Type B pancreatic cell (in vitro differentiated cells): ENCODE data around the gene NEDD4. TPM values are rescaled to one million over a fixed set of nuclear protein-coding genes. Genes with fewer than 3 reads are reported as not detected.
"Not testable (repeated sequence)": the region's sequence is repeated elsewhere in the genome, so short reads cannot be mapped to it uniquely, and the experiment has no call there.

Experiments used
- DNase-seq: peaks from one replicate; pipeline ENCODE4 v3.0.0; 2021; ENCODE audit warnings: mixed read lengths; ENCODE audit not compliant: unreplicated experiment; ENCODE audit errors: extremely low spot score
- H3K27ac Mint-ChIP-seq: 2 replicates; pipeline ENCODE4 v1.8.0; 2021; ENCODE audit warnings: mild to moderate bottlenecking, mixed read lengths
- H3K27me3 Mint-ChIP-seq: 2 replicates; pipeline ENCODE4 v1.8.0; 2021; ENCODE audit warnings: mixed read lengths
- H3K36me3 Mint-ChIP-seq: 2 replicates; pipeline ENCODE4 v1.8.0; 2021; ENCODE audit warnings: mixed read lengths
- H3K4me1 Mint-ChIP-seq: one replicate; pipeline ENCODE4 v1.8.0; 2021; ENCODE audit warnings: mixed read lengths; ENCODE audit not compliant: unreplicated experiment
- H3K4me3 Mint-ChIP-seq: 2 replicates; pipeline ENCODE4 v1.8.0; 2021; ENCODE audit warnings: mild to moderate bottlenecking, mixed read lengths
- H3K9me3 Mint-ChIP-seq: 2 replicates; pipeline ENCODE4 v1.8.0; 2021; ENCODE audit warnings: mixed read lengths
- total RNA-seq: library from RNA; stranded (reverse); gene quantifications from 2 replicates; pipeline ENCODE4 v1.2.1, GENCODE V29; 2021; ENCODE audit warnings: low replicate concordance
- TF ChIP-seq, protein P1 (sequence below): fragments of 200-600 bp; sonication (generic); conservative IDR thresholded peaks from 2 replicates; pipeline ENCODE4 v1.5.0; 2021; ENCODE audit warnings: antibody characterized with exemption, mild to moderate bottlenecking

The NEDD4 gene
- total RNA-seq, 1 donor from 2014 or later: 19.6 TPM

- H3K27me3 Mint-ChIP-seq: no peaks in the 10 kb centered on the region
- no peak overlapping the region for H3K27ac Mint-ChIP-seq
- H3K4me3 Mint-ChIP-seq: no peak overlapping the region
- no peaks in the 10 kb centered on the region for H3K9me3 Mint-ChIP-seq
- H3K36me3 Mint-ChIP-seq: no peaks in the 10 kb centered on the region
- TF ChIP-seq, protein P1, sequence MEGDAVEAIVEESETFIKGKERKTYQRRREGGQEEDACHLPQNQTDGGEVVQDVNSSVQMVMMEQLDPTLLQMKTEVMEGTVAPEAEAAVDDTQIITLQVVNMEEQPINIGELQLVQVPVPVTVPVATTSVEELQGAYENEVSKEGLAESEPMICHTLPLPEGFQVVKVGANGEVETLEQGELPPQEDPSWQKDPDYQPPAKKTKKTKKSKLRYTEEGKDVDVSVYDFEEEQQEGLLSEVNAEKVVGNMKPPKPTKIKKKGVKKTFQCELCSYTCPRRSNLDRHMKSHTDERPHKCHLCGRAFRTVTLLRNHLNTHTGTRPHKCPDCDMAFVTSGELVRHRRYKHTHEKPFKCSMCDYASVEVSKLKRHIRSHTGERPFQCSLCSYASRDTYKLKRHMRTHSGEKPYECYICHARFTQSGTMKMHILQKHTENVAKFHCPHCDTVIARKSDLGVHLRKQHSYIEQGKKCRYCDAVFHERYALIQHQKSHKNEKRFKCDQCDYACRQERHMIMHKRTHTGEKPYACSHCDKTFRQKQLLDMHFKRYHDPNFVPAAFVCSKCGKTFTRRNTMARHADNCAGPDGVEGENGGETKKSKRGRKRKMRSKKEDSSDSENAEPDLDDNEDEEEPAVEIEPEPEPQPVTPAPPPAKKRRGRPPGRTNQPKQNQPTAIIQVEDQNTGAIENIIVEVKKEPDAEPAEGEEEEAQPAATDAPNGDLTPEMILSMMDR: no peak
- DNase-seq: no peak
- peaks cover 11% of the 10 kb centered on the region for H3K4me1 Mint-ChIP-seq
Measured at GRCh38 chr15:56031402-56031801, 38.0 kb upstream of the NEDD4 start.

- Mint-ChIP-seq H3K4me1 (peaks cover 11% of the 10 kb centered on the region), H3K4me3 (no peak overlapping the region), H3K27ac (peak overlapping the region; percentile 81), H3K27me3 (no peaks in the 10 kb centered on the region), H3K36me3 (no peaks in the 10 kb centered on the region), H3K9me3 (no peaks in the 10 kb centered on the region)
- TF ChIP-seq, protein P1: no peak
- DNase-seq: no peak
Measured at GRCh38 chr15:56028430-56028829, 35.0 kb upstream of the NEDD4 start.

DNA sequence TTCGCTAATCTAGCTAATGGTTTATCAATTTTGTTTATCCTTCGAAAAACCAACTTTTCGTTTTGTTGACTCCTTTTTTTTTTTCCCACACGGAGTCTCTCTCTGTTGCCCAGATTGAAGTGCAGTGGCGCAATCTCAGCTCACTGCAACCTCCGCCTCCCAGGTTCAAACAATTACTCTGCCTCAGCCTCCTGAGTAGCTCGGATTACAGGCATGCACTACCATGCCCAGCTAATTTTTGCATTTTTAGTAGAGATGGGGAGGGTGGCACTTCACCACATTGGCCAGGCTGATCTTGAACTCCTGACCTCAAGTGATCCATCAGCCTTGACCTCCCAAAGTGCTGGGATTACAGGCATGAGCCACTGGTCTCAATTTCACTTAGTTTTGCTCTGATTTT lies 29.7 kb upstream of the NEDD4 start:
- DNase-seq, H3K27ac Mint-ChIP-seq, H3K4me1 Mint-ChIP-seq, H3K27me3 Mint-ChIP-seq, H3K36me3 Mint-ChIP-seq, H3K4me3 Mint-ChIP-seq, H3K9me3 Mint-ChIP-seq: not testable (repeated sequence)

DNA sequence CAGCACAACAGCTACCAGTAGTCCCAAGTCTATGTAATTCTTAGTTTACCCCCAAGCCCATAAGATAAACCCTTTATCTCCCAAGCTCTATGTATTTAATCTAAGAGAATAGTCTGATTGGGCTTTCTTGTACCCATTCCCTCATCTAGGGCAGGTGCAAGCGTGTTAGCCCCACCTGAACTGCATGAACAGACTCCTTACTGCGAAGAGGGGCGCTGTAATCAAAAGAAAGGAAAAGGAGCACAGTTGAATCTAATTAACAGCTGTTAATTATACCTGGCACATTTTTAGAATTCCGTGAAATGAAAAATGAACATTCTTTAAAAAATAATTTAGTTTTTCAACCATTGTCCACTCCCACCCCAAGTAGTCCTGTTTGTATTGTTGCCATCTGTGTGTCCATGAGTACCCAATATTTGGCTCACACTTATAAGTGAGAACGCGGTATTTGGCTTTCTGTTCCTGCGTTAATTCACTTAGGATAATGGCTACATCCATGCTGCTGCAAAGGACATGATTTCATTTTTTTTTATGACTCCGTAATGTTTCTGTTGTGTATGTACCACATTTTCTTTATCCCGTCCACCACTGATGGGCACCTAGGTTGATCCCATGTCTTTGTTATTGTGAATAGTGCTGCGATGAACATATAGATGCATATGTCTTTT lies 26.5 kb upstream of the NEDD4 start:
- H3K9me3 Mint-ChIP-seq: peaks cover 8% of the 10 kb centered on the region
- no peak overlapping the region for H3K4me3 Mint-ChIP-seq
- no peak overlapping the region for H3K27ac Mint-ChIP-seq
- H3K27me3 Mint-ChIP-seq: no peaks in the 10 kb centered on the region
- TF ChIP-seq, protein P1: no peak
- no peak for DNase-seq
- H3K36me3 Mint-ChIP-seq: no peaks in the 10 kb centered on the region
- H3K4me1 Mint-ChIP-seq: no peaks in the 10 kb centered on the region

- peaks cover 8% of the 10 kb centered on the region for H3K9me3 Mint-ChIP-seq
Measured at GRCh38 chr15:56019060-56019793, 25.8 kb upstream of the NEDD4 start.

DNA sequence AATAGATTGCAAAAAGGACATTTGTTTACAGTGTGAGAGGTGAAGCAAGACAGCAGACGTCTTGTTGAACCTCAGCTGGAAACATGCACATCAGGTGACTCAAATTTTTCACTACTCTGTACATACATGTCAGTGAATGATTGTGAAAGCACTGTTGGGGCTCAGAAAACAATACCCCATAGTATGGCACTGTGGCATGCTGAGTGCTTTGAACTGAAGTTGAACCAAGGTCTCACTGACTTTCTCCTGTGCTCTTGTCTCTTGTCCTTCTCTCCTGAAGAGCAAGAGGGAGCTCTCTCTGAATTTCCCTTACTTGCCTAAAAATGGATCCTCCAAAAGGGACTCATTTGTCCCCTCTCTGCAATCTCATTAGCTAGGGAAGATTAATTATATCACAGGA lies 24.5 kb upstream of the NEDD4 start:
- Mint-ChIP-seq H3K36me3 (no peaks in the 10 kb centered on the region), H3K4me3 (no peak overlapping the region), H3K27me3 (no peaks in the 10 kb centered on the region), H3K4me1 (no peaks in the 10 kb centered on the region), H3K9me3 (peaks cover 8% of the 10 kb centered on the region), H3K27ac (no peak overlapping the region)
- no peak for DNase-seq
- TF ChIP-seq, protein P1: no peak

More at GRCh38 chr15:56019060-56019793, 25.8 kb upstream of the NEDD4 start:
- Mint-ChIP-seq H3K27me3 (no peaks in the 10 kb centered on the region), H3K4me3 (no peak overlapping the region), H3K27ac (no peak overlapping the region), H3K4me1 (no peaks in the 10 kb centered on the region), H3K36me3 (no peaks in the 10 kb centered on the region)
- TF ChIP-seq, protein P1: no peak
- DNase-seq: no peak
